Astrocyte (in vitro differentiated cells and primary cell): ENCODE data around the gene RPL7A. TPM values are rescaled to one million over a fixed set of nuclear protein-coding genes. Genes with fewer than 3 reads are reported as not detected.

Source experiments
- DNase-seq: peaks from one replicate; pipeline ENCODE4 v3.0.0-alpha.2; 2010; ENCODE audit warnings: low read depth
- FAIRE-seq: peaks from 2 replicates; lab custom pipeline; 2011; peaks lifted over from hg19 to GRCh38; lab: Jason Lieb, UNC
- H2AFZ ChIP-seq: 2 replicates; pipeline ENCODE4 v1.6.0; 2012; ENCODE audit warnings: low read depth, low read length, inconsistent platforms
- H3K27ac ChIP-seq: 2 replicates; pipeline ENCODE4 v1.5.1; 2011; ENCODE audit warnings: low read depth, low read length, inconsistent platforms
- H3K27me3 ChIP-seq: 2 replicates; pipeline ENCODE4 v1.6.0; 2011; ENCODE audit warnings: low read length, inconsistent platforms; ENCODE audit not compliant: insufficient read depth
- H3K36me3 ChIP-seq: 2 replicates; pipeline ENCODE4 v1.5.1; 2011; ENCODE audit warnings: low read length, inconsistent platforms; ENCODE audit not compliant: insufficient read depth
- H3K4me1 ChIP-seq: 2 replicates; pipeline ENCODE4 v1.5.1; 2011; ENCODE audit warnings: low read length, inconsistent platforms; ENCODE audit not compliant: insufficient read depth
- H3K4me2 ChIP-seq: 2 replicates; pipeline ENCODE4 v1.6.0; 2012; ENCODE audit warnings: low read length, inconsistent platforms
- H3K4me3 ChIP-seq: 2 replicates; pipeline ENCODE4 v1.5.1; 2011; ENCODE audit warnings: low read depth, mild to moderate bottlenecking, low read length, inconsistent platforms; ENCODE audit not compliant: insufficient read depth
- H3K79me2 ChIP-seq: 2 replicates; pipeline ENCODE4 v1.6.0; 2012; ENCODE audit warnings: mild to moderate bottlenecking, low read length, inconsistent platforms; ENCODE audit not compliant: insufficient read depth
- H3K9ac ChIP-seq: 2 replicates; pipeline ENCODE4 v1.6.0; 2012; ENCODE audit warnings: mild to moderate bottlenecking, low read length, inconsistent platforms
- H3K9me3 ChIP-seq: 2 replicates; pipeline ENCODE4 v1.5.1; 2012; ENCODE audit warnings: low read depth, mild to moderate bottlenecking, low read length, inconsistent platforms; ENCODE audit not compliant: insufficient read depth
- H4K20me1 ChIP-seq: 2 replicates; pipeline ENCODE4 v1.6.0; 2012; ENCODE audit warnings: low read length, inconsistent platforms; ENCODE audit not compliant: insufficient read depth
- H3K27ac Mint-ChIP-seq: one replicate; pipeline ENCODE4 v1.8.0; 2021; ENCODE audit warnings: mild to moderate bottlenecking, mixed read lengths; ENCODE audit not compliant: unreplicated experiment
- H3K27me3 Mint-ChIP-seq: one replicate; pipeline ENCODE4 v1.8.0; 2021; ENCODE audit warnings: low read depth, mixed read lengths; ENCODE audit not compliant: unreplicated experiment
- H3K36me3 Mint-ChIP-seq: one replicate; pipeline ENCODE4 v1.8.0; 2021; ENCODE audit warnings: low read depth, mixed read lengths; ENCODE audit not compliant: unreplicated experiment
- H3K4me1 Mint-ChIP-seq: one replicate; pipeline ENCODE4 v1.8.0; 2021; ENCODE audit warnings: low read depth, mixed read lengths; ENCODE audit not compliant: unreplicated experiment
- H3K4me3 Mint-ChIP-seq: one replicate; pipeline ENCODE4 v1.8.0; 2021; ENCODE audit warnings: mild to moderate bottlenecking, moderate library complexity, mixed read lengths; ENCODE audit not compliant: unreplicated experiment
- H3K9me3 Mint-ChIP-seq: one replicate; pipeline ENCODE4 v1.8.0; 2021; ENCODE audit warnings: mild to moderate bottlenecking, mixed read lengths; ENCODE audit not compliant: unreplicated experiment
- EZH2 ChIP-seq: IDR thresholded peaks from 2 replicates; pipeline ENCODE4 v1.6.1; 2012; ENCODE audit warnings: mild to moderate bottlenecking, low read length, inconsistent platforms; ENCODE audit not compliant: insufficient read depth
- total RNA-seq: library from RNA; stranded (reverse); gene quantifications from 2 replicates; pipeline ENCODE4 v1.2.1, GENCODE V29; 2021
- TF ChIP-seq, protein P1 (sequence below): IDR thresholded peaks from 2 replicates; pipeline ENCODE4 v1.5.1; 2011; ENCODE audit warnings: low read depth, mild to moderate bottlenecking, inconsistent platforms, low read length, moderate library complexity; ENCODE audit not compliant: insufficient read depth

The RPL7A gene
- total RNA-seq, 1 donor from 2014 or later = 1,364 TPM

DNA sequence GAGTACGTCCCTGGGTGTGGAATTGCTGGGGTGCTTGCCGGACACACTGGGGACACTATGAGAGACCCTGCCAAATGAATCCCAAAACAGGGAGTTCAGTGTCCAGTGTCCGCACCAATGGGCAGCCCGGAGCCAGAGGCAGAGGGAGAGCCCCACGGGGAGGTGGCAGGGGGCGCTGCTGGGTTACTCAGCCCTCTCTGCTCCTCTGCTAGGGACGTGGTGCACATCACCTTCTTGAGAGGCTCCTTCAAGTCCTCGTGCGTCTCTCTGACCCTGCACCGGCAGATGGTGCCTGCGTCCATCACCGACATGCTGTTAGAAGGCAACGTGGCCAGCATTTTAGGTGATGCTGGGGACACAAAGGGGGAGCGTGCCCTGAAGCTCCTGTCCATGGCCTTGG lies 48.9 kb downstream of the RPL7A start:
- FAIRE-seq = no peak
- Mint-ChIP-seq H3K4me3 (no peak overlapping the region), H3K27me3 (peaks cover 38% of the 10 kb centered on the region), H3K27ac (no peak overlapping the region), H3K9me3 (no peaks in the 10 kb centered on the region), H3K4me1 (no peaks in the 10 kb centered on the region), H3K36me3 (no peaks in the 10 kb centered on the region)
- TF ChIP-seq EZH2 = no peak
- TF ChIP-seq, protein P1, sequence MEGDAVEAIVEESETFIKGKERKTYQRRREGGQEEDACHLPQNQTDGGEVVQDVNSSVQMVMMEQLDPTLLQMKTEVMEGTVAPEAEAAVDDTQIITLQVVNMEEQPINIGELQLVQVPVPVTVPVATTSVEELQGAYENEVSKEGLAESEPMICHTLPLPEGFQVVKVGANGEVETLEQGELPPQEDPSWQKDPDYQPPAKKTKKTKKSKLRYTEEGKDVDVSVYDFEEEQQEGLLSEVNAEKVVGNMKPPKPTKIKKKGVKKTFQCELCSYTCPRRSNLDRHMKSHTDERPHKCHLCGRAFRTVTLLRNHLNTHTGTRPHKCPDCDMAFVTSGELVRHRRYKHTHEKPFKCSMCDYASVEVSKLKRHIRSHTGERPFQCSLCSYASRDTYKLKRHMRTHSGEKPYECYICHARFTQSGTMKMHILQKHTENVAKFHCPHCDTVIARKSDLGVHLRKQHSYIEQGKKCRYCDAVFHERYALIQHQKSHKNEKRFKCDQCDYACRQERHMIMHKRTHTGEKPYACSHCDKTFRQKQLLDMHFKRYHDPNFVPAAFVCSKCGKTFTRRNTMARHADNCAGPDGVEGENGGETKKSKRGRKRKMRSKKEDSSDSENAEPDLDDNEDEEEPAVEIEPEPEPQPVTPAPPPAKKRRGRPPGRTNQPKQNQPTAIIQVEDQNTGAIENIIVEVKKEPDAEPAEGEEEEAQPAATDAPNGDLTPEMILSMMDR = no peak
- H3K9ac ChIP-seq = no peak overlapping the region
- H3K27ac ChIP-seq = no peak overlapping the region
- peaks cover 2% of the 10 kb centered on the region for H4K20me1 ChIP-seq
- no peak overlapping the region for H2AFZ ChIP-seq
- no peaks in the 10 kb centered on the region for H3K79me2 ChIP-seq
- H3K4me2 ChIP-seq = no peak overlapping the region
- H3K4me1 ChIP-seq = no peaks in the 10 kb centered on the region
- no peaks in the 10 kb centered on the region for H3K9me3 ChIP-seq
- H3K4me3 ChIP-seq = no peak overlapping the region
- no peak for DNase-seq
- peaks cover 2% of the 10 kb centered on the region for H3K27me3 ChIP-seq
- H3K36me3 ChIP-seq = no peaks in the 10 kb centered on the region

- Histone ChIP-seq H3K27me3 (peaks cover 2% of the 10 kb centered on the region), H2AFZ (no peak overlapping the region), H3K4me3 (no peak overlapping the region), H3K9me3 (no peaks in the 10 kb centered on the region), H4K20me1 (peaks cover 6% of the 10 kb centered on the region), H3K4me1 (no peaks in the 10 kb centered on the region), H3K27ac (no peak overlapping the region), H3K79me2 (no peaks in the 10 kb centered on the region), H3K9ac (no peak overlapping the region), H3K4me2 (no peak overlapping the region), H3K36me3 (no peaks in the 10 kb centered on the region)
- Mint-ChIP-seq H3K36me3 (no peaks in the 10 kb centered on the region), H3K27me3 (peaks cover 38% of the 10 kb centered on the region), H3K9me3 (no peaks in the 10 kb centered on the region), H3K4me3 (no peak overlapping the region), H3K27ac (no peak overlapping the region), H3K4me1 (no peaks in the 10 kb centered on the region)
- TF ChIP-seq, protein P1 = no peak
- no peak for TF ChIP-seq EZH2
- DNase-seq (no peak), FAIRE-seq (no peak)
Observed at GRCh38 chr9:133397370-133397769, 49.4 kb downstream of the RPL7A start.

DNA sequence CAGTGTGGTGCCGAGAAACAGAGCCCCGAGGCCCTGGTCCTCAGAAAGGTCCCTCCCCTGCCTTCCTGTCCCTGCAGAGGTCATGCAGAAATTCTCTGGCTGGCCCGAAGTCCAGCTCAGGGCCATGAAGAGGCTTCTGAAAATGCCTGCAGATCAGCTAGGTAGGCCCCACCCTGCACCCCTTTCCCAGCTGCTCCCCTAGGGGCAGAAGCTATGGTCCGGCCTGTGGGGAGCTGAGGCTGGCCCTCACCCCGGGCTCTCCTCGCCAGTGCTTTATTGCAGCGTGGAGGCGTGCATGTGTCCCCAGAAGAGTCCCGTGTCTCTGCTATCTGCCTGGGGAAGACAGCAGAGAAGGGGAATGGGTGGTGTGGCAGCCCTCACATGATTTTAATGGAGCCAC lies 49.9 kb downstream of the RPL7A start:
- Histone ChIP-seq H3K4me1 (no peaks in the 10 kb centered on the region), H3K27me3 (peaks cover 2% of the 10 kb centered on the region), H3K27ac (no peak overlapping the region), H4K20me1 (peaks cover 6% of the 10 kb centered on the region), H3K36me3 (no peaks in the 10 kb centered on the region), H3K9me3 (no peaks in the 10 kb centered on the region), H2AFZ (no peak overlapping the region), H3K4me3 (no peak overlapping the region), H3K9ac (no peak overlapping the region), H3K4me2 (no peak overlapping the region), H3K79me2 (no peaks in the 10 kb centered on the region)
- Mint-ChIP-seq H3K36me3 (no peaks in the 10 kb centered on the region), H3K4me1 (no peaks in the 10 kb centered on the region), H3K4me3 (no peak overlapping the region), H3K27me3 (peaks cover 38% of the 10 kb centered on the region), H3K9me3 (no peaks in the 10 kb centered on the region), H3K27ac (no peak overlapping the region)
- FAIRE-seq (no peak), DNase-seq (no peak)
- no peak for TF ChIP-seq EZH2
- TF ChIP-seq, protein P1 = no peak
